Natural killer cell (primary cell): ENCODE data around the gene ULK4. TPM values are rescaled to one million over a fixed set of nuclear protein-coding genes. Genes with fewer than 3 reads are reported as not detected.

Experiments used
- ATAC-seq, 3 donors: fragments of 150-1000 bp in 2 of 3; fragments of 200-7000 bp in 1 of 3; cut with Tn5 transposase; 1 replicate in 1 of 3; 2 replicates in 2 of 3; pipeline ENCODE4 v1.10.0; 2021; ENCODE audit warnings: mild to moderate bottlenecking in 2 of 3, moderate library complexity in 2 of 3
- DNase-seq, 2 donors: peaks; one replicate each; pipeline versions ENCODE4 v3.0.0 to v3.0.0-alpha.2; 2013 to 2021; ENCODE audit warnings: mixed read lengths in 1 of 2
- H3K27ac ChIP-seq: one replicate; pipeline ENCODE4 v1.5.1; 2013; ENCODE audit warnings: mild to moderate bottlenecking, low read length
- H3K27me3 ChIP-seq: one replicate; pipeline ENCODE4 v1.6.1; 2013; ENCODE audit warnings: low read length; ENCODE audit not compliant: control insufficient read depth, insufficient read depth
- H3K36me3 ChIP-seq: one replicate; pipeline ENCODE4 v1.6.1; 2013; ENCODE audit warnings: low read length; ENCODE audit not compliant: control insufficient read depth, insufficient read depth
- H3K4me1 ChIP-seq: one replicate; pipeline ENCODE4 v1.6.1; 2013; ENCODE audit warnings: low read length; ENCODE audit not compliant: control insufficient read depth, insufficient read depth
- H3K4me3 ChIP-seq: one replicate; pipeline ENCODE4 v1.5.1; 2013; ENCODE audit warnings: low read length
- H3K9me3 ChIP-seq: one replicate; pipeline ENCODE4 v1.6.1; 2013; ENCODE audit warnings: low read length; ENCODE audit not compliant: control insufficient read depth, insufficient read depth
- H3K27ac Mint-ChIP-seq, 2 donors: one replicate each; pipeline ENCODE4 v1.8.0; 2022; ENCODE audit warnings: mild to moderate bottlenecking in 2 of 2, mixed read lengths in 2 of 2, moderate library complexity in 1 of 2
- H3K27me3 Mint-ChIP-seq, 2 donors: one replicate each; pipeline ENCODE4 v1.8.0; 2022; ENCODE audit warnings: low read depth in 2 of 2, mixed read lengths in 2 of 2
- H3K36me3 Mint-ChIP-seq: one replicate; pipeline ENCODE4 v1.8.0; 2022; ENCODE audit warnings: mixed read lengths
- H3K4me1 Mint-ChIP-seq, 2 donors: one replicate each; pipeline ENCODE4 v1.8.0; 2022; ENCODE audit warnings: mixed read lengths in 2 of 2
- H3K4me3 Mint-ChIP-seq: one replicate; pipeline ENCODE4 v1.8.0; 2022; ENCODE audit warnings: mild to moderate bottlenecking, moderate library complexity, mixed read lengths
- H3K9me3 Mint-ChIP-seq, 2 donors: one replicate each; pipeline ENCODE4 v1.8.0; 2022; ENCODE audit warnings: mixed read lengths in 2 of 2
- WGBS: methylation state at CpG from one replicate; pipeline ENCODE4 v1.1.7; 2013; ENCODE audit warnings: missing lambda C conversion rate; ENCODE audit not compliant: insufficient coverage; 5-methylcytosine and 5-hydroxymethylcytosine counted together
- intact Hi-C: fragments of 100-400 bp; cut with micrococcal nuclease; formaldehyde crosslinking; loops from one replicate; pipeline ENCODE4 v1.14.2; 2022
- total RNA-seq, 4 donors: library from RNA; stranded (reverse); fragments of 120-200 nt in 1 of 4; gene quantifications; one replicate each; pipeline versions ENCODE4 v1.2.3 to v1.2.4, GENCODE V29; 2013 to 2022
- TF ChIP-seq, protein P1 (sequence below): fragments of 200-600 bp; IDR thresholded peaks from one replicate; pipeline ENCODE4 v1.8.0; 2022; ENCODE audit warnings: antibody characterized with exemption

The ULK4 gene
- total RNA-seq, 3 donors from 2014 or later (not counting 1 experiment from before 2014, with no cell fraction given), result 19.2 to 25.7 (median 21.2) TPM

DNA sequence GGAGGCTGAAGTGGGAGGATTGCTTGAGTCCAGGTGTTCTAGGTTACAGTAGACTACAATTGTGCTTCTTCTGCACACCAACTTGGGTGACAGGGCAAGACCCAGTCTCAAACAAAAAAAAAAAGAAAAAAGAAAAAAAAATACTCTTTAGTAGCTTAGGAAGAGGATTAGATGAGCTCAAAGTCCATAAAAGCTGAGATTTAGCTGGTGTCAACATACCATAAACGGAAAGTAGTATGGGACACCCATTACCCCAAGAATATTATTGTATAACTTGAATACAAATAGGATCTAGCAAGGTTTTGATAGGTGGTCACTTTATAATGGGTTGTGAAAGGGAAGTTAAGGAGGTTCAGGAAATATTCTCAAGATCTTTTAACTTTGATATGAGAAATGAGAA, 38.0 kb upstream of the ULK4 start:
- Mint-ChIP-seq H3K4me3 (no peak overlapping the region), H3K27me3 (peaks cover 0 to 2% of the 10 kb centered on the region in 2 donors), H3K36me3 (no peaks in the 10 kb centered on the region), H3K9me3 (no peaks in the 10 kb centered on the region), H3K27ac (no peak overlapping the region), H3K4me1 (no peaks in the 10 kb centered on the region)
- H3K36me3 ChIP-seq, result no peaks in the 10 kb centered on the region
- H3K9me3 ChIP-seq, result no peaks in the 10 kb centered on the region
- TF ChIP-seq, protein P1, sequence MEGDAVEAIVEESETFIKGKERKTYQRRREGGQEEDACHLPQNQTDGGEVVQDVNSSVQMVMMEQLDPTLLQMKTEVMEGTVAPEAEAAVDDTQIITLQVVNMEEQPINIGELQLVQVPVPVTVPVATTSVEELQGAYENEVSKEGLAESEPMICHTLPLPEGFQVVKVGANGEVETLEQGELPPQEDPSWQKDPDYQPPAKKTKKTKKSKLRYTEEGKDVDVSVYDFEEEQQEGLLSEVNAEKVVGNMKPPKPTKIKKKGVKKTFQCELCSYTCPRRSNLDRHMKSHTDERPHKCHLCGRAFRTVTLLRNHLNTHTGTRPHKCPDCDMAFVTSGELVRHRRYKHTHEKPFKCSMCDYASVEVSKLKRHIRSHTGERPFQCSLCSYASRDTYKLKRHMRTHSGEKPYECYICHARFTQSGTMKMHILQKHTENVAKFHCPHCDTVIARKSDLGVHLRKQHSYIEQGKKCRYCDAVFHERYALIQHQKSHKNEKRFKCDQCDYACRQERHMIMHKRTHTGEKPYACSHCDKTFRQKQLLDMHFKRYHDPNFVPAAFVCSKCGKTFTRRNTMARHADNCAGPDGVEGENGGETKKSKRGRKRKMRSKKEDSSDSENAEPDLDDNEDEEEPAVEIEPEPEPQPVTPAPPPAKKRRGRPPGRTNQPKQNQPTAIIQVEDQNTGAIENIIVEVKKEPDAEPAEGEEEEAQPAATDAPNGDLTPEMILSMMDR, result no peak
- no peak overlapping the region for H3K4me3 ChIP-seq
- H3K27me3 ChIP-seq, result no peaks in the 10 kb centered on the region
- DNase-seq (no peak), ATAC-seq (no peak)
- no peaks in the 10 kb centered on the region for H3K4me1 ChIP-seq
- WGBS, result no CpG with 5 or more reads among the region's 1 CpG
- intact Hi-C loops, result no loop called here
- no peak overlapping the region for H3K27ac ChIP-seq

DNA sequence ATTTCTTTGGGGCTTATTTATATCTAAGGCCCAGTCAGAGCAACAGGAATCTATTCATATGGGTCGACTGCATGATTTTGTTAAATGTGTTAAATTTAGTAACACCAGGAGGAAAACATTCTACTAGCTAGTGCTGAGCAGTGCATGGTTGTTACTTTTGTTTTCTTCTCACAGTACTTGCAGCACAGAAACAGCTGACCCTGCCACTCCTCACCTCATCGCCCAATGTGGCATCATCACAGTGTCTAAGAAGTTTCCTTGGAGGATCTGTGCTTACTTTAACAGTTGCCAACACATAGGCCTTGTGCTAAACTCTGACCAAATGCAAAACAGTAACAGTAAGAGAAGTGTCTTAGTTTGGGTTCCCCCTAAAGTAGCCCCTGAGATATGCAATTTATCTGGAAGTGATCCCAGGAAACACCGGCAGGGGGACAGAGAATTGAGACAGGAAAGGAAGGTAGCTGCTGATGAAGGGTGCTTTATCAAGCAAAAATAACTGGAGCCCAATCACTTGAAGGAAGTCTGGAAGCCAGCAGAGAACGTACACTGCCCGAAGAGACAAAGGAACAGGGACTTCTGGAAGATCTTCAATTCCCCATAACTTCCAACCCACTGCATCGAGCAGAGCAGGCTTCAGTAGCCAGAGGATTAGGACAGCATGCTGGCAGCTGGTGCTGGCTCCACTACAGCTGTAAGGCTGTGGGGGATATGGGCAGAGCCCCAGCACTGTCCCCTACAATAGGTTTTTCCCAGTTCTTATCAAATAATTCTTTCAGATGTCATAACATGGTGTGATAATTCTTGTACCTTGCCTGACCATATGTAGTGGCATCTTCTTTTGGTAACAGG, 36.0 kb upstream of the ULK4 start:
- TF ChIP-seq, protein P1, result peak; percentile 2
- Mint-ChIP-seq H3K4me3 (no peak overlapping the region), H3K27me3 (peaks cover 0 to 6% of the 10 kb centered on the region in 2 donors), H3K36me3 (no peaks in the 10 kb centered on the region), H3K4me1 (no peaks in the 10 kb centered on the region), H3K27ac (no peak overlapping the region), H3K9me3 (no peaks in the 10 kb centered on the region)
- Histone ChIP-seq H3K27ac (no peak overlapping the region), H3K9me3 (no peaks in the 10 kb centered on the region), H3K27me3 (no peaks in the 10 kb centered on the region), H3K4me3 (no peak overlapping the region), H3K36me3 (no peaks in the 10 kb centered on the region), H3K4me1 (no peaks in the 10 kb centered on the region)
- WGBS, result 55% methylated on average over 5 of the region's 6 CpGs
- DNase-seq, result peak in 1 of 2 donors; percentile 23
- intact Hi-C loops, result no loop called here
- ATAC-seq, result peak in 2 of 3 donors; percentile 25 to 31

DNA sequence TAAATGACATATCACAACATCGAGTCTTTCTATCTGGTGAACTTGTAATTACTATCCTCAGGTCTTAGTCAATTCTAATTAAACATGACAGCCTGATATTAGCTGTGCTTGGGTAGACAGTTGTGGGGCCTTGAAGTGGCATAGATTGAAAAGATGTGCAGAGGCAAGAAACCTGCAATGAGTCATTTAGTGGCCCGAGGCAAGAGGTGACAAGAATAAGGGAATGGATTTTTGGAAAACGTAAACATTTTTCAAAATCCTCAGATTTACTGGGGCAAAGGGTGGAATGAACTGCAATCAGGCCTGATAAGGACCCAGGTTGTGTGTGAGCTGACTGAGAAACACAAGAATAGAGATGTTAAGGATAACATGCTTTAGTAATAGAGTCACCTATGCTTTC, 29.5 kb upstream of the ULK4 start:
- TF ChIP-seq, protein P1, result no peak
- Mint-ChIP-seq H3K9me3 (no peaks in the 10 kb centered on the region), H3K27me3 (peaks cover 0 to 3% of the 10 kb centered on the region in 2 donors), H3K27ac (no peak overlapping the region), H3K4me3 (no peak overlapping the region), H3K36me3 (no peaks in the 10 kb centered on the region), H3K4me1 (no peaks in the 10 kb centered on the region)
- H3K27ac ChIP-seq, result no peak overlapping the region
- no peaks in the 10 kb centered on the region for H3K9me3 ChIP-seq
- DNase-seq, result no peak
- H3K27me3 ChIP-seq, result no peaks in the 10 kb centered on the region
- intact Hi-C loops, result no loop called here
- WGBS, result 88% methylated on average over 2 of the region's 3 CpGs
- H3K36me3 ChIP-seq, result no peaks in the 10 kb centered on the region
- H3K4me1 ChIP-seq, result no peaks in the 10 kb centered on the region
- no peak for ATAC-seq
- H3K4me3 ChIP-seq, result no peak overlapping the region

DNA sequence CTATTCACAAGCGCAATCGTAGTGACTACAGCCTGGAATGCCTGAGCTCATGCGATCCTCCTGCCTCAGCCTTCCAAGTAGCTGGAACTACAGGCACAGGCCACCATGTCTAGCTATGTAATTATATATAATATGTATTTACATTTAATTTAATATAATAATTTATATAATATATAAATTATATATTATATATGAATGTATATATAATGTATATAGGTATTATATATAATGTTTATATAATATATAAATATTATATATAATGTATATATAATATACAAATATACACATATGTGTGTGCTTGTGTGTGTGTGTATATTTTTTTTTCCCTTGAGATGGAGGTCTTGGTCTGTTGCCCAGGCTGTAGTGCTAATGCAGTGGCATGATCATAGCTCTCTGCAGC, 27.6 kb upstream of the ULK4 start:
- H3K27ac ChIP-seq, result no peak overlapping the region
- 95% methylated on average over 3 of the region's 3 CpGs for WGBS
- no peaks in the 10 kb centered on the region for H3K4me1 Mint-ChIP-seq
- peaks cover 0 to 2% of the 10 kb centered on the region in 2 donors for H3K27me3 Mint-ChIP-seq
- no peaks in the 10 kb centered on the region for H3K9me3 Mint-ChIP-seq
- no peak overlapping the region for H3K4me3 Mint-ChIP-seq
- ATAC-seq (no peak), DNase-seq (no peak)
- no peak overlapping the region for H3K27ac Mint-ChIP-seq
- no peaks in the 10 kb centered on the region for H3K36me3 Mint-ChIP-seq
- no peaks in the 10 kb centered on the region for H3K27me3 ChIP-seq
- H3K4me3 ChIP-seq, result no peak overlapping the region
- intact Hi-C loops, result no loop called here
- H3K36me3 ChIP-seq, result no peaks in the 10 kb centered on the region
- H3K9me3 ChIP-seq, result no peaks in the 10 kb centered on the region
- H3K4me1 ChIP-seq, result no peaks in the 10 kb centered on the region
- TF ChIP-seq, protein P1, result no peak
